Measurements from ENCODE around the gene SMAGP. TPM values are rescaled to one million over a fixed set of nuclear protein-coding genes. Genes with fewer than 3 reads are reported as not detected.
"Not testable (repeated sequence)": the region's sequence is repeated elsewhere in the genome, so short reads cannot be mapped to it uniquely, and the experiment has no call there.

Gene SMAGP
- total and polyA plus RNA-seq, 2 of the 13 experiments (the other 11 are each of a cell fraction or from before 2014, with no cell fraction given), result 9.2 TPM

- H3K4me3 ChIP-seq (replicated peaks in 1 of 3; ENCODE audit: insufficient read depth in 1 of 3, low read depth in 2 of 3, low read length in 3 of 3); H3K9ac ChIP-seq (ENCODE audit: insufficient read depth, low read depth, low read length); H3K36me3 ChIP-seq (replicated peaks in 1 of 2; ENCODE audit: control insufficient read depth in 1 of 2, insufficient read depth in 2 of 2, low read length in 2 of 2); intact Hi-C loops (cut with micrococcal nuclease; ENCODE audit: unreplicated experiment); H3K4me2 ChIP-seq (ENCODE audit: low read depth, low read length); in situ Hi-C loops (cut with HindIII; ENCODE audit: extremely low pct_ligation_motif_present, low pct_unique_long_range_greater_than_20kb); ATAC-seq; BruUV-seq (replicated peaks); H2AFZ ChIP-seq (ENCODE audit: low read length); H3K9me3 ChIP-seq (ENCODE audit: low read length); H3K27me3 ChIP-seq (ENCODE audit: control insufficient read depth in 1 of 2, insufficient read depth in 2 of 2, low read length in 2 of 2); H3K27ac ChIP-seq (ENCODE audit: extremely low read length, insufficient read depth, low read length); FAIRE-seq; POLR2A ChIA-PET; H3K79me2 ChIP-seq (ENCODE audit: insufficient read depth, low read length); H4K20me1 ChIP-seq (ENCODE audit: insufficient read depth, low read length); DNase-seq (ENCODE audit: low spot score); CTCF ChIA-PET (ENCODE audit: low intra/inter-chr PET ratio, low total read pairs); H3K4me1 ChIP-seq (ENCODE audit: insufficient read depth, low read length): not testable (repeated sequence)
- 17% methylated on average over 10 of the region's 10 CpGs for WGBS (ENCODE audit: low lambda C conversion rate)
Observed at GRCh38 chr12:51294097-51294496, 23.9 kb upstream of the SMAGP start.

GRCh38 chr12:51293696-51294095, 23.5 kb upstream of the SMAGP start:
- H3K4me3 ChIP-seq (replicated peaks in 1 of 3; ENCODE audit: insufficient read depth in 1 of 3, low read depth in 2 of 3, low read length in 3 of 3), result no peak overlapping the region
- no peak overlapping the region for H3K27ac ChIP-seq (ENCODE audit: extremely low read length, insufficient read depth, low read length)
- H3K27me3 ChIP-seq (ENCODE audit: control insufficient read depth in 1 of 2, insufficient read depth in 2 of 2, low read length in 2 of 2), result no peaks in the 10 kb centered on the region; a peak in 1 of 5 replicates
- no peaks in the 10 kb centered on the region for H3K4me1 ChIP-seq (ENCODE audit: insufficient read depth, low read length)
- no peak for DNase-seq (ENCODE audit: low spot score)
- FAIRE-seq, result no peak
- intact Hi-C loops (cut with micrococcal nuclease; ENCODE audit: unreplicated experiment), result no loop called here
- H2AFZ ChIP-seq (ENCODE audit: low read length), result no peak overlapping the region
- no peaks in the 10 kb centered on the region for H3K36me3 ChIP-seq (replicated peaks in 1 of 2; ENCODE audit: control insufficient read depth in 1 of 2, insufficient read depth in 2 of 2, low read length in 2 of 2)
- ChIA-PET CTCF (ENCODE audit: low intra/inter-chr PET ratio, low total read pairs) (no interaction called here), POLR2A (no interaction called here)
- H4K20me1 ChIP-seq (ENCODE audit: insufficient read depth, low read length), result no peaks in the 10 kb centered on the region
- H3K9ac ChIP-seq (ENCODE audit: insufficient read depth, low read depth, low read length), result no peak overlapping the region
- no peak for ATAC-seq
- H3K4me2 ChIP-seq (ENCODE audit: low read depth, low read length), result no peak overlapping the region
- H3K79me2 ChIP-seq (ENCODE audit: insufficient read depth, low read length), result no peaks in the 10 kb centered on the region
- H3K9me3 ChIP-seq (ENCODE audit: low read length), result no peaks in the 10 kb centered on the region
- in situ Hi-C loops (cut with HindIII; ENCODE audit: extremely low pct_ligation_motif_present, low pct_unique_long_range_greater_than_20kb), result no loop called here
- BruUV-seq (replicated peaks), result no TSS peak
- no peak for TF ChIP-seq CTCF (CRISPR knock-in tag; IDR thresholded peaks at IDR 0.05)
- no peak for TF ChIP-seq PLRG1 (conservative IDR thresholded peaks at IDR 0.05)
- TF ChIP-seq KLF12 (CRISPR knock-in tag; IDR thresholded peaks at IDR 0.05; ENCODE audit: borderline replicate concordance), result no peak
- no peak for TF ChIP-seq ZNF816 (CRISPR knock-in tag; IDR thresholded peaks at IDR 0.05; ENCODE audit: borderline replicate concordance)
- no peak for TF ChIP-seq ZNF558 (CRISPR knock-in tag; IDR thresholded peaks at IDR 0.05; ENCODE audit: borderline replicate concordance)
- no peak for TF ChIP-seq ZBTB40 (IDR thresholded peaks at IDR 0.05)
- TF ChIP-seq ZBTB40 (CRISPR knock-in tag; IDR thresholded peaks at IDR 0.05), result no peak
- TF ChIP-seq ZNF207 (IDR thresholded peaks at IDR 0.05; ENCODE audit: borderline replicate concordance), result no peak
- no peak for TF ChIP-seq YEATS2 (CRISPR knock-in tag; IDR thresholded peaks at IDR 0.05; ENCODE audit: borderline replicate concordance)

Data from HepG2 (cell line).